ENCODE measurements around the gene TRAPPC2. TPM values are rescaled to one million over a fixed set of nuclear protein-coding genes. Genes with fewer than 3 reads are reported as not detected.

Gene TRAPPC2
- total and polyA plus RNA-seq, 2 of the 4 experiments (the other 2 are of a cell fraction), result 11.3 to 13.8 TPM

DNA sequence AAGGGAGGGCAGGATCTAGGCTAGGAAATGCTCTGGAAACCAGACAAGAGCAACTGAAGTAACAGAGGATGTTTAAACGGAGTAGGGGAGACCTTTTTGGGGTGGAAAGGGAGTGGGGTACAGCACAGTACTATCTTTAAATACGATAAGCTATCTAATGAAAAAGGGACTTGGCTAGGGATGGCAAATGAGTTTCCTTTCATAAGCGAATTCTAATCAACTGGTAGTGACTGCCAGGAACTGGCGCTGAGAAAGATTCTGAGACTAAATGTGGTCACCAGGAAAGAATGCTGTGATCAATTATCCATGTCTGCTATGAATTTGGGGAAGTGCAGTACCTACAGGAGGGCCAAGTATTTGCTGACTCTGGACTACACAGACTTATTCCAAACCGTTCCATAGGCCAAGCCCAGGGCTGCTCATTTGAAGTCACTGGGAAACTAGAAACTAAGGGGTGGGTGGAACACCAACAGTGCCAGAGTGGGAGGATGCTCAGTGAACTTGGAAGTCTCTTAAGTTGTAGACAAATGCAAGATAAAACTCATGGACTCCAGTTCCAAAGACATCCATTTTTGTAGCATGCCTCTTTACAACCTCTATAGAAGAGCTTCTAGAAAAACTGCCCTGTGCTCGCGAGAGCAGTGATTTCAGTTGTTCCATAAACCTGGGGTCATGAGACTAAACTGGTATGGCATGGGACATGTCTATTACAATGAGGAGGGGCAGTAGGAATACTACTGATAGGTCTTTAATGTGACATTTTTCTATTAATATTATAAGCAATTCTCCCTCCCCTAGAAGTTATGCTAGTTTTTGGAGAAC is 2.0 kb downstream of the TRAPPC2 start:
- no peak for DNase-seq

More for the DNA sequence above, 2.0 kb downstream of the TRAPPC2 start:
- H3K23ac ChIP-seq (ENCODE audit: low read depth, low read length), result no peak overlapping the region
- no peak overlapping the region for H2BK5ac ChIP-seq (ENCODE audit: low read depth, low read length, poor library complexity, severe bottlenecking)
- no peak overlapping the region for H3K4me3 ChIP-seq (ENCODE audit: insufficient read depth, low read depth, low read length)
- no peak overlapping the region for H4K5ac ChIP-seq (ENCODE audit: low read depth, low read length)
- H2BK120ac ChIP-seq (ENCODE audit: low read depth, low read length), result no peak overlapping the region
- H3K79me1 ChIP-seq (ENCODE audit: low read depth in 1 of 2, low read length in 2 of 2), result peaks cover 16 to 38% of the 10 kb centered on the region in 2 experiments
- H2BK20ac ChIP-seq (ENCODE audit: low read depth, low read length), result no peak overlapping the region
- H2AFZ ChIP-seq (replicated peaks; ENCODE audit: low read length, poor library complexity), result no peak overlapping the region
- H3K27me3 ChIP-seq (ENCODE audit: control insufficient read depth, insufficient read depth, low read length), result no peaks in the 10 kb centered on the region
- H2AK9ac ChIP-seq (replicated peaks; ENCODE audit: low read depth, low read length, poor library complexity), result no peak overlapping the region
- dilution Hi-C loops (cut with HindIII; ENCODE audit: low sequenced_read_pairs, unreplicated experiment) (no loop called here), in situ Hi-C loops (cut with MboI; ENCODE audit: low sequenced_read_pairs) (loop anchor here (25.0 kb wide), 1 partner anchor 770 kb away; no protein-coding TSS in a partner anchor), intact Hi-C loops (cut with micrococcal nuclease) (loop anchor here (5.0 kb wide), 2 partner anchors 40 to 225 kb away; no protein-coding TSS in a partner anchor)
- no peak overlapping the region for H3K27ac ChIP-seq (ENCODE audit: insufficient read depth, low read length)
- no peak overlapping the region for H3K4ac ChIP-seq (ENCODE audit: low read depth, low read length)
- no peak overlapping the region for H4K91ac ChIP-seq (ENCODE audit: insufficient read depth, low read depth, low read length)
- TF ChIP-seq, protein P1, sequence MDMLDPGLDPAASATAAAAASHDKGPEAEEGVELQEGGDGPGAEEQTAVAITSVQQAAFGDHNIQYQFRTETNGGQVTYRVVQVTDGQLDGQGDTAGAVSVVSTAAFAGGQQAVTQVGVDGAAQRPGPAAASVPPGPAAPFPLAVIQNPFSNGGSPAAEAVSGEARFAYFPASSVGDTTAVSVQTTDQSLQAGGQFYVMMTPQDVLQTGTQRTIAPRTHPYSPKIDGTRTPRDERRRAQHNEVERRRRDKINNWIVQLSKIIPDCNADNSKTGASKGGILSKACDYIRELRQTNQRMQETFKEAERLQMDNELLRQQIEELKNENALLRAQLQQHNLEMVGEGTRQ (IDR thresholded peaks at IDR 0.05; ENCODE audit: low read depth, low read length), result no peak
- no peak for TF ChIP-seq FOS (IDR thresholded peaks at IDR 0.05; ENCODE audit: low read depth, low read length)
- TF ChIP-seq, protein P2, sequence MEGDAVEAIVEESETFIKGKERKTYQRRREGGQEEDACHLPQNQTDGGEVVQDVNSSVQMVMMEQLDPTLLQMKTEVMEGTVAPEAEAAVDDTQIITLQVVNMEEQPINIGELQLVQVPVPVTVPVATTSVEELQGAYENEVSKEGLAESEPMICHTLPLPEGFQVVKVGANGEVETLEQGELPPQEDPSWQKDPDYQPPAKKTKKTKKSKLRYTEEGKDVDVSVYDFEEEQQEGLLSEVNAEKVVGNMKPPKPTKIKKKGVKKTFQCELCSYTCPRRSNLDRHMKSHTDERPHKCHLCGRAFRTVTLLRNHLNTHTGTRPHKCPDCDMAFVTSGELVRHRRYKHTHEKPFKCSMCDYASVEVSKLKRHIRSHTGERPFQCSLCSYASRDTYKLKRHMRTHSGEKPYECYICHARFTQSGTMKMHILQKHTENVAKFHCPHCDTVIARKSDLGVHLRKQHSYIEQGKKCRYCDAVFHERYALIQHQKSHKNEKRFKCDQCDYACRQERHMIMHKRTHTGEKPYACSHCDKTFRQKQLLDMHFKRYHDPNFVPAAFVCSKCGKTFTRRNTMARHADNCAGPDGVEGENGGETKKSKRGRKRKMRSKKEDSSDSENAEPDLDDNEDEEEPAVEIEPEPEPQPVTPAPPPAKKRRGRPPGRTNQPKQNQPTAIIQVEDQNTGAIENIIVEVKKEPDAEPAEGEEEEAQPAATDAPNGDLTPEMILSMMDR (conservative IDR thresholded peaks at IDR 0.05; ENCODE audit: low read depth, low read length), result no peak
- TF ChIP-seq SMC3 (IDR thresholded peaks at IDR 0.05; ENCODE audit: low read depth, low read length), result no peak
- TF ChIP-seq, protein P3, sequence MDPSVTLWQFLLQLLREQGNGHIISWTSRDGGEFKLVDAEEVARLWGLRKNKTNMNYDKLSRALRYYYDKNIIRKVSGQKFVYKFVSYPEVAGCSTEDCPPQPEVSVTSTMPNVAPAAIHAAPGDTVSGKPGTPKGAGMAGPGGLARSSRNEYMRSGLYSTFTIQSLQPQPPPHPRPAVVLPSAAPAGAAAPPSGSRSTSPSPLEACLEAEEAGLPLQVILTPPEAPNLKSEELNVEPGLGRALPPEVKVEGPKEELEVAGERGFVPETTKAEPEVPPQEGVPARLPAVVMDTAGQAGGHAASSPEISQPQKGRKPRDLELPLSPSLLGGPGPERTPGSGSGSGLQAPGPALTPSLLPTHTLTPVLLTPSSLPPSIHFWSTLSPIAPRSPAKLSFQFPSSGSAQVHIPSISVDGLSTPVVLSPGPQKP (IDR thresholded peaks at IDR 0.05; ENCODE audit: borderline replicate concordance, low read depth, low read length), result no peak
- no peak for TF ChIP-seq CEBPB (IDR thresholded peaks at IDR 0.05; ENCODE audit: low read depth, low read length)
- no peaks in the 10 kb centered on the region for H3K4me1 ChIP-seq (ENCODE audit: control insufficient read depth, insufficient read depth, low read length)
- H3K9me3 ChIP-seq (ENCODE audit: control insufficient read depth, insufficient read depth, low read length), result no peaks in the 10 kb centered on the region
- ChIA-PET POLR2A (ENCODE audit: unreplicated experiment) (no interaction called here), CTCF (no interaction called here)
- WGBS, 2 experiments (ENCODE audit: extremely low coverage in 2 of 2, insufficient read length in 1 of 2), result 91% methylated on average over 2 of the region's 7 CpGs; no CpG with 5 or more reads in 1 of the 2 experiments
- no peak overlapping the region for H3K9ac ChIP-seq (ENCODE audit: low read depth, low read length)
- H3K9me1 ChIP-seq (ENCODE audit: insufficient read depth, low read length), result no peaks in the 10 kb centered on the region; the same call in 1 of the 2 replicates
- no peak overlapping the region for H2BK15ac ChIP-seq (ENCODE audit: low read depth, low read length)
- no peak overlapping the region for H4K8ac ChIP-seq (ENCODE audit: low read depth in 2 of 2, low read length in 2 of 2)
- ATAC-seq (ENCODE audit: low read depth), result no peak
- no TSS peak for BruUV-seq (replicated peaks)
- H3K14ac ChIP-seq (replicated peaks; ENCODE audit: low read depth, low read length), result no peak overlapping the region
- no peak overlapping the region for H3K18ac ChIP-seq (ENCODE audit: low read depth, low read length)
- H3K4me2 ChIP-seq (ENCODE audit: low read depth, low read length), result peak overlapping the region; percentile 23; the same call in 1 of the 2 replicates
- peaks cover 5% of the 10 kb centered on the region for H3K36me3 ChIP-seq (ENCODE audit: control insufficient read depth, insufficient read depth, low read length)
- H2AK5ac ChIP-seq (ENCODE audit: low read depth, low read length), result no peak overlapping the region
- H3K56ac ChIP-seq (ENCODE audit: extremely low read depth, insufficient read depth, low read length), result no peak overlapping the region
- H4K20me1 ChIP-seq (ENCODE audit: insufficient read depth, low read length), result no peaks in the 10 kb centered on the region
